Neural progenitor cell (in vitro differentiated cells): ENCODE measurements around the gene PTPRN2. TPM values are rescaled to one million over a fixed set of nuclear protein-coding genes. Genes with fewer than 3 reads are reported as not detected.

Experiments
- DNase-seq: peaks from one replicate; pipeline ENCODE4 v3.0.0-alpha.2; 2016; ENCODE audit warnings: low spot score
- H2AFZ ChIP-seq: fragments of 200-600 bp; sonication (generic); replicated peaks from 2 replicates; pipeline ENCODE4 v1.6.1; 2016; ENCODE audit warnings: antibody characterized with exemption
- H3F3A ChIP-seq: fragments of 200-600 bp; sonication (generic); 2 replicates; pipeline ENCODE4 v1.6.1; 2016; ENCODE audit warnings: antibody characterized with exemption, low read depth
- H3K27ac ChIP-seq: fragments of 200-600 bp; sonication (generic); 2 replicates; pipeline ENCODE4 v1.5.1; 2016; ENCODE audit warnings: mild to moderate bottlenecking
- H3K27me3 ChIP-seq: fragments of 200-600 bp; sonication (generic); 2 replicates; pipeline ENCODE4 v1.6.1; 2016; ENCODE audit warnings: mild to moderate bottlenecking, moderate library complexity
- H3K36me3 ChIP-seq: fragments of 200-600 bp; sonication (generic); 2 replicates; pipeline ENCODE4 v1.5.1; 2016
- H3K4me1 ChIP-seq: fragments of 200-600 bp; sonication (generic); 2 replicates; pipeline ENCODE4 v1.6.1; 2016; ENCODE audit warnings: mixed run types
- H3K4me2 ChIP-seq: fragments of 200-600 bp; sonication (generic); 2 replicates; pipeline ENCODE4 v1.6.1; 2016
- H3K4me3 ChIP-seq: fragments of 200-600 bp; sonication (generic); 2 replicates; pipeline ENCODE4 v1.5.1; 2016
- H3K79me2 ChIP-seq: fragments of 200-600 bp; sonication (generic); 2 replicates; pipeline ENCODE4 v1.6.1; 2016; ENCODE audit warnings: low read depth
- H3K9ac ChIP-seq: fragments of 200-600 bp; sonication (generic); 2 replicates; pipeline ENCODE4 v1.6.1; 2016
- H3K9me3 ChIP-seq: fragments of 200-600 bp; sonication (generic); 2 replicates; pipeline ENCODE4 v1.5.1; 2016; ENCODE audit warnings: low read depth
- H4K20me1 ChIP-seq: fragments of 200-600 bp; sonication (generic); 2 replicates; pipeline ENCODE4 v1.6.1; 2016; ENCODE audit warnings: low read depth
- H3K27ac Mint-ChIP-seq: 3 replicates; pipeline ENCODE4 v1.8.0; 2021; ENCODE audit warnings: mixed read lengths
- H3K27me3 Mint-ChIP-seq: 2 replicates; pipeline ENCODE4 v1.8.0; 2022; ENCODE audit warnings: low read depth, mild to moderate bottlenecking, inconsistent platforms, moderate library complexity, mixed read lengths; ENCODE audit not compliant: insufficient read depth
- H3K36me3 Mint-ChIP-seq: 3 replicates; pipeline ENCODE4 v1.8.0; 2021; ENCODE audit warnings: mixed read lengths
- H3K4me1 Mint-ChIP-seq: 3 replicates; pipeline ENCODE4 v1.8.0; 2021; ENCODE audit warnings: mixed read lengths
- H3K4me3 Mint-ChIP-seq: 3 replicates; pipeline ENCODE4 v1.8.0; 2021; ENCODE audit warnings: mild to moderate bottlenecking, moderate library complexity, mixed read lengths
- H3K9me3 Mint-ChIP-seq: 3 replicates; pipeline ENCODE4 v1.8.0; 2020; ENCODE audit warnings: mixed read lengths
- EZH2 ChIP-seq: fragments of 200-600 bp; sonication (generic); IDR thresholded peaks from 2 replicates; pipeline ENCODE4 v1.6.1; 2017; ENCODE audit warnings: antibody characterized with exemption, mild to moderate bottlenecking, moderate library complexity
- EZH2phosphoT487 ChIP-seq: fragments of 200-600 bp; sonication (generic); IDR thresholded peaks from 2 replicates; pipeline ENCODE4 v1.6.1; 2017; ENCODE audit warnings: antibody characterized with exemption
- total RNA-seq: library from RNA; depleted of rRNA; stranded (reverse); fragments of >200 nt; gene quantifications from 2 replicates; pipeline ENCODE4 v1.2.3, GENCODE V29; 2015; ENCODE audit warnings: low replicate concordance
- TF ChIP-seq, protein P1 (sequence below): fragments of 200-600 bp; sonication (generic); IDR thresholded peaks from 2 replicates; pipeline ENCODE4 v1.5.1; 2017; ENCODE audit warnings: antibody characterized with exemption, mild to moderate bottlenecking

Gene PTPRN2
- total RNA-seq, 1 donor from 2014 or later = 3.0 TPM

DNA sequence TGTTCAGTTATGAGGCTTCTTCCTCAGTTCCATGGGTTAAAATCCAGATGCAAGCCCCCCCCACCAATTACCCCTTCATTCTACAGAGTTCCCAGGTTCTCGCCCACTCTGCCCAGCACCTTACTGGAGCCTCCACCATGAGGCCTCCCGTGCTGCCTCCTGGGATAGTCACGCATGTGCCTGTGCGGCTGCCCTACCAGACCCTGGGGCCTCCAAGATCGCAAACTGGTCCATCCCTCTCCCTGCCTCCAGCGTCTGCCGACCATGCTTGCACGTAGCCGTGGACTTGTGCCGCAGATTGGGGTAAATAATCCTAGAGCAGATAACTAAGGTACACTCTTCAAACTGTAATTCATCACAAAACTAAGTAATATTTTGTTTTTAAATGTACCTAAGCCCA is 611.2 kb downstream of the PTPRN2 start:
- Histone ChIP-seq H3K27me3 (no peaks in the 10 kb centered on the region), H2AFZ (no peak overlapping the region), H3K79me2 (no peaks in the 10 kb centered on the region), H3F3A (peaks cover 7% of the 10 kb centered on the region), H3K36me3 (no peaks in the 10 kb centered on the region), H3K4me3 (no peak overlapping the region), H3K9ac (no peak overlapping the region), H3K9me3 (no peaks in the 10 kb centered on the region), H3K27ac (no peak overlapping the region), H3K4me1 (no peaks in the 10 kb centered on the region), H3K4me2 (no peak overlapping the region), H4K20me1 (no peaks in the 10 kb centered on the region)
- no peak for DNase-seq
- H3K9me3 Mint-ChIP-seq = peaks cover 7% of the 10 kb centered on the region
- H3K27me3 Mint-ChIP-seq = peaks cover 9% of the 10 kb centered on the region
- no peak overlapping the region for H3K4me3 Mint-ChIP-seq
- no peak overlapping the region for H3K27ac Mint-ChIP-seq
- no peak for TF ChIP-seq EZH2phosphoT487
- no peak for TF ChIP-seq EZH2
- TF ChIP-seq, protein P1, sequence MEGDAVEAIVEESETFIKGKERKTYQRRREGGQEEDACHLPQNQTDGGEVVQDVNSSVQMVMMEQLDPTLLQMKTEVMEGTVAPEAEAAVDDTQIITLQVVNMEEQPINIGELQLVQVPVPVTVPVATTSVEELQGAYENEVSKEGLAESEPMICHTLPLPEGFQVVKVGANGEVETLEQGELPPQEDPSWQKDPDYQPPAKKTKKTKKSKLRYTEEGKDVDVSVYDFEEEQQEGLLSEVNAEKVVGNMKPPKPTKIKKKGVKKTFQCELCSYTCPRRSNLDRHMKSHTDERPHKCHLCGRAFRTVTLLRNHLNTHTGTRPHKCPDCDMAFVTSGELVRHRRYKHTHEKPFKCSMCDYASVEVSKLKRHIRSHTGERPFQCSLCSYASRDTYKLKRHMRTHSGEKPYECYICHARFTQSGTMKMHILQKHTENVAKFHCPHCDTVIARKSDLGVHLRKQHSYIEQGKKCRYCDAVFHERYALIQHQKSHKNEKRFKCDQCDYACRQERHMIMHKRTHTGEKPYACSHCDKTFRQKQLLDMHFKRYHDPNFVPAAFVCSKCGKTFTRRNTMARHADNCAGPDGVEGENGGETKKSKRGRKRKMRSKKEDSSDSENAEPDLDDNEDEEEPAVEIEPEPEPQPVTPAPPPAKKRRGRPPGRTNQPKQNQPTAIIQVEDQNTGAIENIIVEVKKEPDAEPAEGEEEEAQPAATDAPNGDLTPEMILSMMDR = no peak
- H3K4me1 Mint-ChIP-seq = peaks cover 5% of the 10 kb centered on the region
- peaks cover 4% of the 10 kb centered on the region for H3K36me3 Mint-ChIP-seq

DNA sequence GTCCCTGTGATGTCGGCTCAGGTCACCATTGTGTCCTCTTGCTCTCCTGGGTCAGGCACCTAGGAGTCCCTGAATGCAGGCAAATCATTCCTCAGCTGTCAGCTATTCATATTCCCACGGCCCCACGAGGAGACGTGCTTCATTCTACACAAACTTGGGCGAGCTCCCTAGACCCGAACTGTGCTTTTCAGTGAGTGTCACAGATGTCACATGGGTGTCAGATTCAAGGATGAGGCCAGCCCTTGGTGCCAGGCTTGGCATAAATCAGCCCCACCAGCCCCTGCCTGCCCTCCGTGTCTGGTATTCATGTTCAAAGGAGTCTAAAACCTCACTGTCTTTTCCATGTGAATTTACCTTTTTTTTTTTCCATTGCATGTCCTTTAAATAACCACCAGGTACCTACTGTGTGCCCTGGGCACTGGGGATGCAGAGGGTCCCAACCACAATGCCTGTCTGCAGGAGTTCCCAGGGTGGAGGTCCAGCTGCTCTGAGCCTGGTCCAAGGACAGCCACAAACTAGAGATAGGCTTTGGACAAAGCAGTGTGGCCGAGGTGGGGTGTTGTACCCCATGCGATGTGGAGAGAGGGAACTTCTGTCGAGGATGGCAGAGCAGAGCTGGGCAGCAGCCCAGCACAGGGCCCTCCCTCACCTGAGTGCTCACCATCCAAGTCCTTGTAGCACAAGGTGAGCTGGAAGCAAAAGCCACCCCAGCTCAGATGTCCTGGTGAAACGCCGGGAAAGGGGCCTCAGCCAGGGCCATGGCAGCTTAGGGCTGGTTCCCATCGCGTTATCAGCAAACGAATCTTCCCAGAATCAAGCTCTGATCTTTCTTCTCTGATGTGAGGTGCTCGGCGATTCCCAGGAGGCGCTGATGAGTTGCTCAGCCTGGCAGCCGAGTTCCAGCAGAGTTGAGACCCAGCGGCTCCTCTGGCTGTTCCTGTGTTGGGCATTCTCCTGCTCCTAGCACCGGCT is 611.9 kb downstream of the PTPRN2 start:
- Histone ChIP-seq H3K9ac (no peak overlapping the region), H3K27me3 (no peaks in the 10 kb centered on the region), H4K20me1 (no peaks in the 10 kb centered on the region), H3K79me2 (no peaks in the 10 kb centered on the region), H3K4me2 (no peak overlapping the region), H3K4me3 (no peak overlapping the region), H3K9me3 (no peaks in the 10 kb centered on the region), H3K4me1 (no peaks in the 10 kb centered on the region), H3K27ac (no peak overlapping the region), H3F3A (no peaks in the 10 kb centered on the region), H3K36me3 (no peaks in the 10 kb centered on the region), H2AFZ (no peak overlapping the region)
- DNase-seq = no peak
- H3K9me3 Mint-ChIP-seq = peaks cover 8% of the 10 kb centered on the region
- TF ChIP-seq, protein P1 = no peak
- no peak for TF ChIP-seq EZH2phosphoT487
- TF ChIP-seq EZH2 = no peak
- no peak overlapping the region for H3K27ac Mint-ChIP-seq
- peaks cover 7% of the 10 kb centered on the region for H3K27me3 Mint-ChIP-seq
- H3K4me1 Mint-ChIP-seq = peaks cover 3% of the 10 kb centered on the region
- no peak overlapping the region for H3K4me3 Mint-ChIP-seq
- peaks cover 4% of the 10 kb centered on the region for H3K36me3 Mint-ChIP-seq

DNA sequence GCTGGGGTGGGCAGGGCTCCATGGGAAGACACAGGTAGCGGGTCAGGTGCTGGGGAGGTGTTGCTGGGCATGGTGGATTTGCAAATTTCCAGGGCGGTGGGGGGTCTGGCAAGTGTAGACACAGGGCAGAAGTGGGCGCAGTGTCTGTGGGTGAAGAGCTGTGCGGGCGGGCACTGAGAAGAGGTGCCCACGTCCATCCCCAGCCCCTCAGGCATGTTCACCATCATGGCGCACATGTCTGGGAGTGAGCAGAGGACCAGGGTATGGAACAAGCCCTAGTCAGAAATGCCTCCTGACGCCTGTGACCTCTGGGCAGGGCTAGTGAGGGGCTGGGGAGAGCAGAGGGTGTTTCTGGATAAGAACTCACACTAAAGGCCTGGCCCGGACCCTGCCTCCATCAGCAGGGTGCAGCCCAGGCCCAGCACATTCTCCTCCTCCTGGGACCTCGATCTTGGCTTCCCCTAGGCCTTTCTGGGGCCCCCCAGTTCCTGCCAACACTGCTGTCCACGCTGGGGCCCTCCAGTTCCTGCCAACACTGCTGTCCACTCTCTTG is 612.9 kb downstream of the PTPRN2 start:
- peaks cover 12% of the 10 kb centered on the region for H3K9me3 Mint-ChIP-seq
- Histone ChIP-seq H4K20me1 (no peaks in the 10 kb centered on the region), H3K9ac (no peak overlapping the region), H3K27me3 (no peaks in the 10 kb centered on the region), H3K4me3 (no peak overlapping the region), H3K36me3 (no peaks in the 10 kb centered on the region), H3K27ac (no peak overlapping the region), H3K79me2 (no peaks in the 10 kb centered on the region), H2AFZ (no peak overlapping the region), H3K4me2 (no peak overlapping the region), H3K9me3 (no peaks in the 10 kb centered on the region), H3F3A (no peaks in the 10 kb centered on the region), H3K4me1 (no peaks in the 10 kb centered on the region)
- peaks cover 7% of the 10 kb centered on the region for H3K27me3 Mint-ChIP-seq
- TF ChIP-seq EZH2 (no peak), EZH2phosphoT487 (no peak)
- TF ChIP-seq, protein P1 = no peak
- DNase-seq = no peak
- peaks cover 4% of the 10 kb centered on the region for H3K36me3 Mint-ChIP-seq
- no peak overlapping the region for H3K4me3 Mint-ChIP-seq
- peaks cover 2% of the 10 kb centered on the region for H3K4me1 Mint-ChIP-seq
- H3K27ac Mint-ChIP-seq = no peak overlapping the region
